ENCODE results near the gene LIPG.
"Not testable (repeated sequence)": the region's sequence is repeated elsewhere in the genome, so short reads cannot be mapped to it uniquely, and the experiment has no call there.

Gene LIPG

DNA sequence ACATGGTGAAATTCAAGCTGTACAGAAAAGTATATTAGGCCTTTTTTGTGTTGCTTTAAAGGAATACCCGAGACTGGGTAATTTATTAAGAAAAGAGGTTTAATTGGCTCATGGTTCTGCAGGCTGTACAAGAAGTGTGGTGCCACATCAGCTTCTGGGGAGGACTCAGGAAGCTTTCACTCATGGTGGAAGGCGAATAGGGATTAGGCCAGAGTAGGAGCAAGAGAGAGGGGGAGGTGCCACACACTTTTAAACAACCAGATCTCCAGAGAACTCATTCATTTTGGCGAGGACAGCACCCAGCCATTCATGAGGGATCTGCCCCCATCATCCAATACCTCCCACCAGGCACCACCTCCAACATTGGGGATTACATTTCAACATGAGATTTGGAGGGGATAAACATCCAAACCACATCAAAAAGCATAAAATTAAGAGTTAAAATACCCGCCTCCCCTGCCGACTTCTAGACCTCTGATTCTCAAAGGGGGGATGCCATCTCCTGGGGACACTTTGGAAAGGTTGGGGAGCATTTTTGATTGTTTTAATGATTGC lies 15.1 kb upstream of the LIPG start:
- no peak for DNase-seq (ENCODE audit: low read depth)

DNA sequence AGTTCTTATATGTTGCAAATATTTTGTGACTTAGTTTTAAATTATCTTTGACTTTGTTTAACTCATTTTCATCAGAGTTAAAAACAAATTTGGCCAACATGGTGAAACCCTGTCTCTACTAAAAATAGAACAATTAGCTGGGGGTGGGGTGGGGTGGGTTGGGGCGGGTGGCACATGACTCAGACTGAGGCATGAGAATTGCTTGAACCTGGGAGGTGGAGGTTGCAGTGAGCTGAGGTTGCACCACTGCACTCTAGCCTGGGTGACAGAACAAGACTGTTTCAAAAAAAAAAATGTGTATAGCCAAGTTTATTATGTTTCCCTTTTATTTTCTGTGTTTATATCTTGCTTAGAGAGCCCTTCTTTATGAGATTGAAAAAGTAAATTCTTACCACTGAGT lies 14.2 kb upstream of the LIPG start:
- no peak for DNase-seq (ENCODE audit: low read depth)

DNA sequence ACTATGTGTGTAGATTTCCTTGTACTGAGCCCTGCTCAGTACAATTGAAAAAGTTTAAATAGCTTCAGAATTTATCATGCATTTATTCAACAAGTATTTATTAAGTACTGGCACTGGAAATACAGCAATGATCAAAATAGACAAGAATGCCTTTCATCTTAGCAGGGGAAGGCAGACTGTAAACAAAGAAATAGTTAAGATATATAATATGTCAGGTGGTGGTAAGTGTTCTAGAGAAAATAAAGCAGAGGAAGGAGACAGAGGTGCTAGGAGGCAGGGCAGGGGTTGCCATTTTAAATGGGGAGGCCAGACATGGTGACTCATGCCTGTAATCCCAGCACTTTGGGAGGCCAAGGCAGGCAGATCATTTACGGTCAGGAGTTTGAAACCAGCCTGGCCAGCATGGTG lies 13.6 kb upstream of the LIPG start:
- no peak for DNase-seq (ENCODE audit: low read depth)

DNA sequence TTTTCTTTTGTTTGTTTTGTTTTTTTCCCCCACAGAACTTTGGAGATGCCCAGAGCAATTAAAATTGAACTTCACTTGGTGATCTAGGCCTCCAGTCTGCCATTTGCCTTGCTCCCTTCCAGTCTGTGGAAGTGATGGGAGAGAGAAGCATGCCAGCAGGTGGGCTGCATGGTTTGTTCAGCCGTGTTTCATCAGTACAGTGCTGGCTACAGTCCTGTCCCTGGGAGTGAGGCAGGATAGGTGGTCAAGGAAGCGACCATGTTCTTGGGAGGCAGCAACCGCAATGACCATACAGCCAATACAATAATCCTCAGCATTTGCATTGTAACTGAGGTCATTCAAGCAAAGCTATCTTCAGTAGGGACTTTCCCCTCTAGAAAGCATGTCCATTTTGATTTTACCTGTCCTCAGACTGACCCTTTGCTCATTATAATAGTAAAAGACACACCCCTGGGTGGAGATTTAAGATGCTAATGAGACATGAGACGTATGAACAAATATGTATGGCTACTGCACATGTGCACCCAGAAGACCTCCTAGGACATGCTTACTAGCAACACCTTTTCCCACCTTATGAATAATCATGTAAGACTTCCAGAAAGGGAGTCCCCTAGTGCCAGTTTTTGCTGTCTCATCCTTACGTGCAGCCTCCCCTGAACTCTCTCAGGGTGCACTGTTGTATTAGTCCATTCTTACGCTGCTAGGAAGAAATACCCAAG lies 11.1 kb upstream of the LIPG start:
- no peak for DNase-seq (ENCODE audit: low read depth)

DNA sequence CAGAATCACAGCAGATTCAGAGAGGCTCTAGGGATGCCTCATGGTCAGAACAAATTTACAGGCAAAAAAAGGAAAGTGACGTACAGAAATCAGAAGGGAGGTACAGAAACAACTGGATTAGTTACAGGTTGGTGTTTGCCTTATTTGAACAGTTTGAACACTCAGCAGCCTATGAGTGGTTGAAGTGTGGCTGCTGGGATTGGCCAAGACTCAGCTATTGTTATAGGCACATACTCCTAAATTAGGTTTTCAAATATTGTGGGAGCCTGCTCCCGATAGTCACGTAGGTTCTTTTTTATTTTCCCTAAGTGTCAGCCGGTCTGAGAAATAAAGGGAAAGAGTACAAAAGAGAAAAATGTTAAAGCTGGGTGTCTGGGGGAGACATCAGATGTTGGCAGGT lies 8.9 kb upstream of the LIPG start:
- DNase-seq (ENCODE audit: low read depth), result no peak

DNA sequence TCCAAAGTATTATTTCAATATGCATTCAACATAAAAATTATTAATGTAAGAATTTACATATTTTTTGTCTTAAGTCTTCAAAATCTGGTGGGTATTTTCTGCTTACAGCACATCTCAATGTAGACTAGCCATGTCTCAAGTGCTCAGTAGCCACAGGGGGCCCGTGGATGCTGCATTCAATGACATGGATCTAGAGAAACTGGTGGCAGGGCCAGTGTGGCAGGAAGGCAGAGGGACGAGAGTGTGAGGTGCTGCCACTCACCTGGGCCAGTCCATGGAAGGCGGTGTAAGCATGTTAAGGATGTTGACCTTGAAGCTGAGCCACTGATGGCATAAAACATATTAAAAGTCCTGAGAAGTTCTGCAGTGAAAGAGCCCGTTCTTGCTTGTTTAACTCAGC lies 6.2 kb upstream of the LIPG start:
- DNase-seq (ENCODE audit: low read depth), result no peak

- DNase-seq (ENCODE audit: low read depth), result no peak
Observed at GRCh38 chr18:49558356-49558755, 3.5 kb upstream of the LIPG start.

DNA sequence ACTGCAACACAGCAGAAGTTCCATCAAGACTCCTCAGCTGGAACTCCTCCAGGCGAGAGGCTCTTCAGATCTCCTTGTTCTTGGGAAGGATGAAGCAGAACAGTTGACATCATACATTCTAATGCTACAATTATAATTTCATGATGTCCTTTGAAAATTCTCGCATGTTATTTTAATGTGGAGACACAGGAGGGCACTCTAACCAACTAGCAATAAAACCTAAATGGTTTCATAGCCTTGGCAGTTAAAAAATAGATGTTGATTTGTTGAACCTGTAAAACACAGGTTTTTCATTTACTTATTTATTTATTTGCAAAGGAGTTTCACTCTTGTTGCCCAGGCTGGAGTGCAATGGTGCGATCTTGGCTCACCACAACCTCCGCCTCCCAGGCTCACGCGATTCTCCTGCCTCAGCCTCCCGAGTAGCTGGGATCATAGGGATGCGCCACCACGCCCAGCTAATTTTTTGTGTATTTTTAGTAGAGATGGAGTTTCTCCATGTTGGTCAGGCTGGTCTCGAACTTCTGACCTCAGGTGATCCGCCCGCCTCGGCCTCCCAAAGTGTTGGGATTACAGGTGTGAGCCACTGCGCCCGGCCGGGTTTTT lies 2.4 kb upstream of the LIPG start:
- not testable (repeated sequence) for DNase-seq (ENCODE audit: low read depth)

DNA sequence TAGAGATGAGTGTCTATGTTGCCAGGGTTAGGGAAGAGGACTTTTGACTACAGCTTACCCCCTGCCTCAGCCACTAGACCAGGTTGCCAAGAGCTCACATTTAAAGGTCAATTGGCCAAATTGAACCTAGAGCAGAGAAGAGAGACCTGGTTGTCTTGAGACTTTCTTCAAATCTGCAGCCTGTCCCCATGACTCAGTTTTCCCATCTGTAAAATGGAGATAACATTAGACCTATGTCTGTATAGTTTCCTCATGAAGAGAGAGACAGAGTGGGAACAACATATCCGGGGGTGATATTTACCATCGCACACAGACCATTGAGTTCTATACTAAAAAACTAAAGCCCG lies 1.6 kb upstream of the LIPG start:
- DNase-seq (ENCODE audit: low read depth), result no peak

GRCh38 chr18:49560624-49561288 lies 1.1 kb upstream of the LIPG start:
- no peak for DNase-seq (ENCODE audit: low read depth)

- DNase-seq (ENCODE audit: low read depth), result no peak
Observed at GRCh38 chr18:49562481-49563129, 748 bp downstream of the LIPG start.

DNA sequence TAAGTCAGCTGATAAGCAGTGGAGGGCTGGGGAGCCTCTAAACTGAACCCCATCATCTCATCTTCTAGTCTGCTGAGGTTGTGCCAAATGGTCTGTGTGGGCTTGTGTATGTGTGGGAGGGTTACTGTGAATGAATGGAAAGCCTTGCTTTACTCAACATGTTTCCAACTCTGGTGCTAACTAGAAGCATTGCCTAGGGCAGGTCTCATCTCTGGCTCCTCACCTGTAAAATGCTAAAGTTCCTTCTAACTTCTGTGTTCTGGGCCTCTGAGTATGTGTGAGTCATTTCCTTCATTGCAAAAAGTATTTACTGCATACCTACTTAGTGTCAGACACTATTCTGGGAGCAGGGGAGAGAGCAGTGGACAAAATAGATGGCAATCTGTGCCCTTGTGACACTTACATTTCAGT lies 1.3 kb downstream of the LIPG start:
- DNase-seq (ENCODE audit: low read depth), result no peak

DNA sequence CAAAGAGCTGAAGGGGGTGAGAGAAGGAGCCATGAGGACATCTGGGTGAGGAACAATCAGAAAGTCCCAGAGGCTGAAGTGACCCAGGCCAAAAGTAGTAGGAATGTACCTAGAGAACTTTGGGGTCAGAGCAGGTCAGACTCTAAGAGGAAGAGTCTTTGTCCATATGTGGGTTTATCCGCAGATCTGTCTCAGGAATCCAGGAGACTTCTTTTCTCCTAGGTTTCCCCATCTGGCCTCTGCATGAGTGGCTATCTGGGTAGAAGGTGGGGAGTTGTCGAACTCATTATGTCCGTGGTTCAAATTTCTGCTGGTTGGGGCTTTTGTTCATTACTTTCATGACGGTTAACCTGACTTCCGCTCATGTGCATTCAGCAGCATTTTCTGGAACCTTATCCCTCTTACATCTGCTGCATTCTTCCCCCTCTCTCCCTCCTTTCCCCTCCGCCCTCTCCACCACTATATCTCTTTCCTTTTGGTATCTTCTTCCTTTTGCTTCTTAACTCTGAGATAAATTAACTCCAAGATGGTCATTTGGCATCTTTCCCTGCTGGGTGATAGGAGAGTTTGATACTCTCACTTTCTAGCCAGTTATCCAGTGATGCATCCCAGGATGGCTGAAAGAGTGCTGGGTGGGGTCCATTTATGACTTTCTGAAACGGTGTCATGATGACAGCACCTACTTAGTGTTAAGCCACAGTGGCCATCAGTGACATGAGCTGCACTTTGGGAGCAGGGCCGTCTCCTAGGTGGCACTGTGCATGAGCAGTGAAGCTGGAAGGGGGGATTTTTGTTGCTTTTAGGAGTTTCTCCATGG lies 2.1 kb downstream of the LIPG start:
- no peak for DNase-seq (ENCODE audit: low read depth)

GRCh38 chr18:49564518-49564834 lies 2.6 kb downstream of the LIPG start:
- no peak for DNase-seq (ENCODE audit: low read depth)

DNA sequence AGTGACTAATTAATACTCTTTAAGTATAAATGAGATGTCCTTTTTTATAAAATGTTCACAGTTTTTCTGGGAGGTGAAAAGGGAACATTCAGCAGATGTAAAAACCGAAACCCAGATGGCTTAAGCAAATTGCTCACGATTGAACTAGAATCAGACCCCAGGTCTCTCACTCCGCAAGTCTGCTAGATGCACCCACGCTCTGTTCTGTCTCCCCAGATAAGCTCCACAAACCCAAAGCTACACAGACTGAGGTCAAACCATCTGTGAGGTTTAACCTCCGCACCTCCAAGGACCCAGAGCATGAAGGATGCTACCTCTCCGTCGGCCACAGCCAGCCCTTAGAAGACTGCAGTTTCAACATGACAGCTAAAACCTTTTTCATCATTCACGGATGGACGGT lies 3.2 kb downstream of the LIPG start:
- no peak for DNase-seq (ENCODE audit: low read depth)

DNA sequence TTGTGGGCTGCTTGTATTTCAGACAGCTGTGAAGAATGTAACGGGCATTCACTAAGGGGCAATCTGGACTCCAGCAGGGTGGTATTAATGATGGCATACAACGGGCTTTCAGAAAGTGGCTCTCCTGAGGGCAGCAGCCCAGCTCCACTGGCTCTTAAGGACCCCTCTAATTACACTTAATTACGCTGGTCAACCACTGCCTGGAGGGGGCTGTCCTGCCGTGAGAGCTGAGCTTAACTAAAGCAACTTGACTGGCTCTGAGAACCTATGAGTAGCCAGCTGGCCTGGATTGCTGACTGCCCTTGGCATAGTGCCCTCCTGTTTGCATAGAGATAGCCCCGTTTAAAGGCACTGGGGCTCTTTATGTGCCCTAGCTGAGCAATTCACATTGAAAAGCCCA lies 3.8 kb downstream of the LIPG start:
- no peak for DNase-seq (ENCODE audit: low read depth)

- no peak for DNase-seq (ENCODE audit: low read depth)
Observed at GRCh38 chr18:49566217-49566770, 4.4 kb downstream of the LIPG start.

GRCh38 chr18:49566985-49567384 lies 5.1 kb downstream of the LIPG start:
- no peak for DNase-seq (ENCODE audit: low read depth)

- DNase-seq (ENCODE audit: low read depth), result no peak
Observed at GRCh38 chr18:49569724-49570123, 7.9 kb downstream of the LIPG start.

DNA sequence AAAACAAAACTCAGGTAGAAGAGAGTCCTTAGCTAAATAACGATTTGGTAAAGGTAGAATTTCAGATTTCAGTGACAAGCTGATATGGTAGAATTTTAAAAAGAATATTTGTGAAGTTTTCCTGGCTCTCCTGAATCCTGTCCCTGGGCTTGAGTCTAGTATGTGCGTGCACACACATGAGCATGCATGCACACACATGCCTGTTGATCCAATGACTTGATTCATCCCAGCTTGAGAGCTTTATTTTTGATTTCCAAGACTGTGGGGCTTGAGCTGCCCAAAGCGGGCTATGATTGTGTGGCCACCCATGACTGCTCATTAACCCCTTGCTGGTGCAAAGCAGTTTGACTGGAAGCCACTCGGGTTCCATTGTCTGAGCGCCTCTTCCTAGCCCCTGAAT lies 9.0 kb downstream of the LIPG start:
- no peak for DNase-seq (ENCODE audit: low read depth)

DNA sequence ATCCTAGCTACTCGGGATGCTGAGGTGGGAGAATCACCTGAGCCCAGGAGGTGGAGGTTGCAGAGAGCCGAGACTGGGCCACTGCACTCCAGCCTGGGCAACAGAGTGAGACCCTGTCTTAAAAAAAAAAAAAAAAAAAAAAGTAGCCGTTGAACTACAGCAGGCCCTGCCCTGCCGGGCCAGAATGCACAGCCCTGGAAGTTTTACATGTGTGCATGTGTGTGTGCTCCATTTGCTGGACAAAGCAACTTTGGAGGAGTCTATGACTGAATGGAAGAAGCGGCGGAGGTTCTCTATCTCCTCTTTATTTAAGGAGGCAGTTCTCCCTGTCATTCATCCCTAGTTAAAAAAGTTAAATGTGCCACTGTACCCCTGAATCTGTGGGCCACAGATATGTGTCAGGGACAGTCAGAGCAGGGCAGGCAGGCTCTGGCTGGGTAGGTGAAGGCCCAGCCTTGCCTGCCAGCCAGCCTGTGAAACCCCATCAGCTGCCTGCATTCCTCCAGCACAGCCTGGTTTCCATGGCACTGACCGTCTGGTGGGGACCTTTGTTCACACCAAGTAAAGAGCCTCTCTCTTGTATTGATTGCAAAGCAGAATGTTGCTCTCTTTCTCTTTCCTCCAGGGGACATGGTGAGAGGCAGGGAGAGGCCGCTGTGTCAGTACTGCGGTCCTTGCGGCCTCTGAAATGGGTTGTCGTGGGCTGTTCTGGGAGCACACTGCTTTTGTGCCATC lies 10.9 kb downstream of the LIPG start:
- DNase-seq (ENCODE audit: low read depth), result no peak

All from T-helper 22 cell (primary cell).